GM19455 (cell line): Measurements from ENCODE around the gene TTC28.
"Not testable (repeated sequence)": the region's sequence is repeated elsewhere in the genome, so short reads cannot be mapped to it uniquely, and the experiment has no call there.

Source experiments
- ATAC-seq: cut with Tn5 transposase; IDR thresholded peaks from one replicate; pipeline ENCODE4 v1.9.1; 2021; ENCODE audit not compliant: unreplicated experiment

TTC28 gene

GRCh38 chr22:28063656-28064055, 616.0 kb downstream of the TTC28 start:
- ATAC-seq: no peak

DNA sequence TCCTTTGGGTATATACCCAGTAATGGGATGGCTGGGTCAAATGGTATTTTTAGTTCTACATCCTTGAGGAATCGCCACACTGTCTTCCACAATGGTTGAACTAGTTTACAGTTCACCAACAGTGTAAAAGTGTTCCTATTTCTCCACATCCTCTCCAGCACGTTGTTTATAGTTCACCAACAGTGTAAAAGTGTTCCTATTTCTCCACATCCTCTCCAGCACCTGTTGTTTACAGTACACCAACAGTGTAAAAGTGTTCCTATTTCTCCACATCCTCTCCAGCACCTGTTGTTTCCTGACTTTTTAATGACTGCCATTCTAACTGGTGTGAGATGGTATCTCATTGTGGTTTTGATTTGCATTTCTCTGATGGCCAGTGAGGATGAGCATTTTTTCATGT, 619.0 kb downstream of the TTC28 start:
- not testable (repeated sequence) for ATAC-seq

- no peak for ATAC-seq
Observed at GRCh38 chr22:28058036-28058435, 621.6 kb downstream of the TTC28 start.

- ATAC-seq: no peak
Observed at GRCh38 chr22:28054819-28055208, 624.8 kb downstream of the TTC28 start.

- ATAC-seq: no peak
Observed at GRCh38 chr22:28053896-28054818, 625.5 kb downstream of the TTC28 start.

DNA sequence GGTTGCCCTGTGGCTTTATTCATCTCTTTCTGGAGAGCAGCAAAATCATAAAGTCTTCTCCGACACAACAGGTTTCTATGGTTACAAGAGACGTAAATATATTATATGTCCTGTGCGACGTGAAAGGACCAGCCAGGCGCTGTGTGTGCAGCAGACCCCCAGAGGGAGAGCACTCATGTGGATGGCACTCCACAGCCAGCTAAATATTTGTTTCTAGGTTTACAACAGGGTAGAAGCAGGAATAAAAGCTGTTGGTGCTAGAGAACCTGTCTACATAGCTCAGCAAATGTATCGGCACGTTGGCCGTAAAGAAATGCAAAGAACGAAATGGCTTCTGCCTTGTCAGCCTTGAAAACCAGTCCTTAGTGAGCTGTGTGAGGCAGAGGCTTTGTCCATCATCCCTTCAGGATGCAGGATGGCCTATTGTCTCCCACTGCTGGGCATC, 626.8 kb downstream of the TTC28 start:
- ATAC-seq: no peak

GRCh38 chr22:28051787-28052356, 627.8 kb downstream of the TTC28 start:
- ATAC-seq: no peak

- no peak for ATAC-seq
Observed at GRCh38 chr22:28051091-28051786, 628.4 kb downstream of the TTC28 start.

DNA sequence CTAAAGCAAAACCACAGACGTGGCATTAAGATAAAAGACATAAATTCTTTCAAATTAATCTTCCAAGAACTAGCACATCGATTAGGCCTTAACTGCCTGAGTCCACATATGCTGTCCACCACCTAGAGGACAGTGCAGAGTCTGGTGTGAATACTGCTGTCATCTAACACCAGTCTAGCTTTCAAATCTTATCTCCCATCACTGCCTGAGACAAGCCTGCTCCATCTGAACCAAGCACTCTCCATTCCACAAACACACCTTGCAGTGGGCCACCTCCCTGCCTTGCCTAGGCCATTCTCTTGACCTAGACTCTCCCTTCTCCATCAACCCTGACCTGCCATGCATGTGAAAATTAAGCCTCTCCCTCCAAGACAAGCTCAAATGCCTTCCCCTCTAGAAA, 631.1 kb downstream of the TTC28 start:
- ATAC-seq: no peak

DNA sequence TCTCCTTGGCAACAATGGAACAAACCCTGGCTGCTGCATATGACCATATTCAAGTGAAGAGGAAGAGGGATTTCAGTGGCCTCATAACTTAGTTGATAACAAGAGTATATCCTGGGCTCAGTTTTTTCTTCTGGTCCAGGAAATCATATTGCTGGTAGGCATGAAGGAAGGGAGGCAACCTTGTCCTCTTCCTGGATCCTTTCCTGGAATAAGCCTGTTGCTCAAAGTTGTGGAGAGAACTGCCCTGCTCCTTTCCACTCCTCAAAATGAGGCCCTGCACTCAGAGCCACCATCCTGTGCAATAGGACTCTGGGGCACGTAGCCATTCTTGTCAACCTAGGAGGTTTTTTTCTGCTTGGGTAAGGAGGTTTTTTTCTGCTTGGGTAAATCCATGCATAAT, 631.9 kb downstream of the TTC28 start:
- ATAC-seq: no peak

- ATAC-seq: no peak
Observed at GRCh38 chr22:28046100-28046499, 633.5 kb downstream of the TTC28 start.

- ATAC-seq: no peak
Observed at GRCh38 chr22:28044546-28045173, 635.0 kb downstream of the TTC28 start.

- ATAC-seq: no peak
Observed at GRCh38 chr22:28043266-28043665, 636.4 kb downstream of the TTC28 start.

DNA sequence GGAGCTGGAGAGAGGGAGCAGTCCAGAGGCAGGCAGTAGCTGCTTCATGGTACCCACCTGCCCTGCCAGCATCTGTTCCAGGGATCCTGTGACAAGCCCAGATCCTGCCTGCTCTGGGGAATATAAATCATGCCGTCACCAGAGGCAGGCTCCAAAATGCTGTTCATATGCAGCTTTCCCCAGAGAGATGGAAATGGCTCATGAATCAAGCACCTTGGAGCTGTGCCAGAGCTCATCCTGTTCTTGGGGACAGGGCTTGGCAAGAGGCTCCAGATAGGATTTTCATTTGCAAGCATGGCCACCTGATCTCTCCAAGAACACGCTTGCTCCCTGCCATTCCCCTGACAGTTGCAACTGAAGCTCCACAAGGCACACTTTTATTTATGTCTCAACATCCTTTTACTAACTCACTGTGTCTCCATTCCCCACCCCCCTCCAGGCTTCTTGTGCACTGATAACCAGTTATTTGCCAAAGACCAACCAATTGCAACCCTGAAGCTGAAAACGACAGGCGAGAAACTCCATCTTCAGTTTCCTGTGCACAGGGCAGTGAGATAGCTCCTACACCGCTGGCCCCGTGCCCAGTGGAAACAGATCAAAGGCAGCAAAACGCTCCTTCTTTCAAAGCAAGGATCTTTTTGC, 644.8 kb downstream of the TTC28 start:
- ATAC-seq: no peak

DNA sequence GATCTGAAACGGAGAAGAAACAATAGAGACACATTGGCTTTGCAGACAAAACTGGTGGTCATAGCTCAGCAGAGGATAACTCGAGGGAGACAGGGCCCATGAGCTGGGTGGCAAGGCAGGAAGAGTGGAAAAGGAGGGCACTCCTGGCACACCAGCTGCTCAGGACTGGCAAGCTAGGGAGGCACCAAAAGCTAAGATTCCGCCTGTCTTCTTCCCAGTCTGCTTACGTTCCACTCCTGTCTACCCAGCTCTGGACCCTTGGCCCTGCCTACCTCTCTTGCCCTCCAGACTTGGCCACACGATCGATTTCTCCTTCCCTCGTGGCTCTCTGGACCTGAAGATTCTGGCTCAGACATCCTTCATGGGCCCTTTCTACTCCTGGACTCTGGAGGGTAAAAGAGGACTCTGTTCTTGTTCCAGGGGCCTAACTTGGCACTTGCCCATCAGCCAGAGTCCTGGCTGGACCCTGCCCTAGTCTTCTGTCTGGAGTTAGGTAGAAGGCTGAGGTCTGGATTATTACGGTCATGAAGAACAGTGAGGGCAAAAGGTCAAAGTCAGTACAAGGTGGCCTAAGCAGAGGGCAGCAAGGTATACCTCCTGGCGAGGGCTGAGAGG, 645.4 kb downstream of the TTC28 start:
- no peak for ATAC-seq

GRCh38 chr22:28032861-28033260, 646.8 kb downstream of the TTC28 start:
- ATAC-seq: no peak

DNA sequence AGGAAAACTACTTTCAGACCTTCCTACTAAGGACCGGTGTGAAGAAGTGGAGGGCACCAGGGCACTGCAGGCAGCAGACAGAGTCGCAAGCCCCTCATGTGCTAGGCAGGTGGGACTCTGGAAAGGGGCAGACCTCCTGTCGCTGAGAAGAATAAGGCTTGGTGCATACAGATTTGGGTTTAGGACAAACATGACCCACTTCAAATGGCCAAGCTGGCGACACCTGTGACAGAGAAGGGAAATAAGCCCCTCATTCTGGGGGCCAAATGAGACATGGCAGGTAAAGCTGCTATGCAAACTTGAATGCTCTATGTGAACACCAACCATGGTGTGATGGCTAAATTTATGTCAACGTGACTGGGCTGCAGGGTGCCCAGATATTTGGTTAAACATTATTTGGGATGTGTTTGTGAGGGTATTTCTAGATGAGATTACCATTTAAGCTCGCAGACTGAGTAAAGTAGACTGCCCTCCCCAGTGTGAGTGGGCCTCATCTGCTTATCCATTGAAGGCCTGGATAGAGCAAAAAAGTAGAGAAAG, 648.2 kb downstream of the TTC28 start:
- ATAC-seq: no peak

DNA sequence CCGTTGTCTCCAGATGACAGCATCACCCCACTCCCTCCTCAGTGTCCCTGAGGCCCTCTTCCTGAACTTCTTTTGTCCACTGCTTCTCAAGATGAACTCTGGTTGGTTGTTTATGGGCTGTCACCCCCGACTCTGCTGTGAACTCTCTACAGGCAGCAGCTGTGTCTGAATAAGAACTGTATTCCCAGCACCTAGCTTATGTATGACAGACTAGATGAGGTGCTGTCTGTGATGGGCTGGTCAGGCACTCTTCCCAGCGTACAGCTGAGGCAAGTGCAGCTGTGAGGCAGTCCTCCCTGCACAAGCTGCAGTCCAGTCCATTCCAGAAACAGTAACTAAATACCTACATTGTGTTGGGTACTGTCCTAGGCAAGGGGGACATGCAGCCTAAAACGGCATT, 649.2 kb downstream of the TTC28 start:
- no peak for ATAC-seq

- no peak for ATAC-seq
Observed at GRCh38 chr22:28029956-28030355, 649.7 kb downstream of the TTC28 start.
